ENCODE results near the gene MAPK8. TPM values are rescaled to one million over a fixed set of nuclear protein-coding genes. Genes with fewer than 3 reads are reported as not detected.

MAPK8 gene
- total and polyA plus RNA-seq, 2 of the 4 experiments (the other 2 are of a cell fraction): 41.5 to 54.7 TPM

DNA sequence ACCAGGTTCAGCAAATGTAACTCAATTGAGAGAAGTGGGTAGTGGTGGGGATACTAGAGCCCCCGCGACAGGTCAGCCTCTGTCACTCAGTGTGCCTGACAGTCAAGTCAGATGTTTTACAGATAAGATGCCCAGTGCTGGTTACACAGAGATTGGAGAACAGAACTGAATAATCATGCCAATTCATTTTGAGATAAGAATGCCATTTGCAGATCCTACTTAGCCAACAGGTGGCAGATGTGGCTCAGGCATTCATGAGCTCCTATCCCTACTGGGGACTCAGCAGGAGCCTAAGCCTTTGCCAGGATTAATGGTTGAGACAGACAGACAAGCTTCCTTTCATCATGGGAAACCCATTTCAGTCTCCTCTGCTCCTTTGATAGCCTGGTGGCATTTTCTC lies 137.8 kb downstream of the MAPK8 start:
- H3K23ac ChIP-seq (ENCODE audit: low read depth, low read length): no peak overlapping the region
- intact Hi-C loops (cut with micrococcal nuclease) (loop anchor here (5.0 kb wide), 2 partner anchors 82 to 213 kb away; no protein-coding TSS in a partner anchor), in situ Hi-C loops (cut with MboI; ENCODE audit: low sequenced_read_pairs) (no loop called here), dilution Hi-C loops (cut with HindIII; ENCODE audit: low sequenced_read_pairs, unreplicated experiment) (no loop called here)
- ATAC-seq (ENCODE audit: low read depth) (no peak), DNase-seq (peak; percentile 51)
- H4K5ac ChIP-seq (ENCODE audit: low read depth, low read length): no peak overlapping the region
- no peak overlapping the region for H3K9ac ChIP-seq (ENCODE audit: low read depth, low read length)
- 70% methylated on average over 2 of the region's 2 CpGs; no CpG with 5 or more reads in 1 of the 2 experiments for WGBS, 2 experiments (ENCODE audit: extremely low coverage in 2 of 2, insufficient read length in 1 of 2)
- H2BK5ac ChIP-seq (ENCODE audit: low read depth, low read length, poor library complexity, severe bottlenecking): no peak overlapping the region
- ChIA-PET CTCF (interaction anchor here (0.9 kb wide), 1 partner anchor 12 kb away, joined by 3 read pairs; no protein-coding TSS in a partner anchor), POLR2A (ENCODE audit: unreplicated experiment) (interaction anchor here (0.6 kb wide), 1 partner anchor 212 kb away, joined by 3 read pairs; no protein-coding TSS in a partner anchor)
- H3K4me3 ChIP-seq (ENCODE audit: insufficient read depth, low read depth, low read length): no peak overlapping the region
- H2BK120ac ChIP-seq (ENCODE audit: low read depth, low read length): no peak overlapping the region
- H3K79me1 ChIP-seq (ENCODE audit: low read depth in 1 of 2, low read length in 2 of 2): peaks cover 8 to 47% of the 10 kb centered on the region in 2 experiments; a peak in 3 of 4 replicates
- peak; percentile 21; the same call in 1 of the 2 replicates for TF ChIP-seq SMC3 (IDR thresholded peaks at IDR 0.05; ENCODE audit: low read depth, low read length)
- TF ChIP-seq RAD21 (IDR thresholded peaks at IDR 0.05; ENCODE audit: low read length): peak; percentile 30; the same call in 1 of the 2 replicates
- no peak for TF ChIP-seq NFE2L2 (IDR thresholded peaks at IDR 0.05; ENCODE audit: low read depth, low read length)
- no peak for TF ChIP-seq POLR2A (IDR thresholded peaks at IDR 0.05; ENCODE audit: low read depth, low read length)
- TF ChIP-seq, protein P1, sequence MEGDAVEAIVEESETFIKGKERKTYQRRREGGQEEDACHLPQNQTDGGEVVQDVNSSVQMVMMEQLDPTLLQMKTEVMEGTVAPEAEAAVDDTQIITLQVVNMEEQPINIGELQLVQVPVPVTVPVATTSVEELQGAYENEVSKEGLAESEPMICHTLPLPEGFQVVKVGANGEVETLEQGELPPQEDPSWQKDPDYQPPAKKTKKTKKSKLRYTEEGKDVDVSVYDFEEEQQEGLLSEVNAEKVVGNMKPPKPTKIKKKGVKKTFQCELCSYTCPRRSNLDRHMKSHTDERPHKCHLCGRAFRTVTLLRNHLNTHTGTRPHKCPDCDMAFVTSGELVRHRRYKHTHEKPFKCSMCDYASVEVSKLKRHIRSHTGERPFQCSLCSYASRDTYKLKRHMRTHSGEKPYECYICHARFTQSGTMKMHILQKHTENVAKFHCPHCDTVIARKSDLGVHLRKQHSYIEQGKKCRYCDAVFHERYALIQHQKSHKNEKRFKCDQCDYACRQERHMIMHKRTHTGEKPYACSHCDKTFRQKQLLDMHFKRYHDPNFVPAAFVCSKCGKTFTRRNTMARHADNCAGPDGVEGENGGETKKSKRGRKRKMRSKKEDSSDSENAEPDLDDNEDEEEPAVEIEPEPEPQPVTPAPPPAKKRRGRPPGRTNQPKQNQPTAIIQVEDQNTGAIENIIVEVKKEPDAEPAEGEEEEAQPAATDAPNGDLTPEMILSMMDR (conservative IDR thresholded peaks at IDR 0.05; ENCODE audit: low read depth, low read length): peak; percentile 33
- TF ChIP-seq, protein P2, sequence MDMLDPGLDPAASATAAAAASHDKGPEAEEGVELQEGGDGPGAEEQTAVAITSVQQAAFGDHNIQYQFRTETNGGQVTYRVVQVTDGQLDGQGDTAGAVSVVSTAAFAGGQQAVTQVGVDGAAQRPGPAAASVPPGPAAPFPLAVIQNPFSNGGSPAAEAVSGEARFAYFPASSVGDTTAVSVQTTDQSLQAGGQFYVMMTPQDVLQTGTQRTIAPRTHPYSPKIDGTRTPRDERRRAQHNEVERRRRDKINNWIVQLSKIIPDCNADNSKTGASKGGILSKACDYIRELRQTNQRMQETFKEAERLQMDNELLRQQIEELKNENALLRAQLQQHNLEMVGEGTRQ (IDR thresholded peaks at IDR 0.05; ENCODE audit: low read depth, low read length): no peak
- TF ChIP-seq FOS (IDR thresholded peaks at IDR 0.05; ENCODE audit: low read depth, low read length): no peak
- TF ChIP-seq RFX5 (IDR thresholded peaks at IDR 0.05; ENCODE audit: low read depth, low read length): no peak
- TF ChIP-seq MAZ (IDR thresholded peaks at IDR 0.05; ENCODE audit: borderline replicate concordance, low read depth, low read length): no peak
- no peak for TF ChIP-seq BHLHE40 (IDR thresholded peaks at IDR 0.05; ENCODE audit: low read depth, low read length)
- no peak for TF ChIP-seq MXI1 (IDR thresholded peaks at IDR 0.05; ENCODE audit: borderline replicate concordance, low read depth, low read length)
- no peak for TF ChIP-seq RCOR1 (IDR thresholded peaks at IDR 0.05; ENCODE audit: insufficient replicate concordance, low read length)
- TF ChIP-seq CEBPB (IDR thresholded peaks at IDR 0.05; ENCODE audit: low read depth, low read length): no peak
- TF ChIP-seq CHD1 (IDR thresholded peaks at IDR 0.05; ENCODE audit: low read depth, low read length): no peak
- TF ChIP-seq, protein P3, sequence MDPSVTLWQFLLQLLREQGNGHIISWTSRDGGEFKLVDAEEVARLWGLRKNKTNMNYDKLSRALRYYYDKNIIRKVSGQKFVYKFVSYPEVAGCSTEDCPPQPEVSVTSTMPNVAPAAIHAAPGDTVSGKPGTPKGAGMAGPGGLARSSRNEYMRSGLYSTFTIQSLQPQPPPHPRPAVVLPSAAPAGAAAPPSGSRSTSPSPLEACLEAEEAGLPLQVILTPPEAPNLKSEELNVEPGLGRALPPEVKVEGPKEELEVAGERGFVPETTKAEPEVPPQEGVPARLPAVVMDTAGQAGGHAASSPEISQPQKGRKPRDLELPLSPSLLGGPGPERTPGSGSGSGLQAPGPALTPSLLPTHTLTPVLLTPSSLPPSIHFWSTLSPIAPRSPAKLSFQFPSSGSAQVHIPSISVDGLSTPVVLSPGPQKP (IDR thresholded peaks at IDR 0.05; ENCODE audit: borderline replicate concordance, low read depth, low read length): no peak
- TF ChIP-seq MAFK (IDR thresholded peaks at IDR 0.05; ENCODE audit: low read depth, low read length): no peak
- H4K91ac ChIP-seq (ENCODE audit: insufficient read depth, low read depth, low read length): no peak overlapping the region
- H3K27me3 ChIP-seq (ENCODE audit: control insufficient read depth, insufficient read depth, low read length): no peaks in the 10 kb centered on the region
- no peak overlapping the region for H3K4me2 ChIP-seq (ENCODE audit: low read depth, low read length)
- peaks cover 35% of the 10 kb centered on the region for H3K9me1 ChIP-seq (ENCODE audit: insufficient read depth, low read length)
- no TSS peak for BruUV-seq (replicated peaks)
- H3K18ac ChIP-seq (ENCODE audit: low read depth, low read length): no peak overlapping the region
- no peak overlapping the region for H3K14ac ChIP-seq (replicated peaks; ENCODE audit: low read depth, low read length)
- no peak overlapping the region for H3K27ac ChIP-seq (ENCODE audit: insufficient read depth, low read length)
- peaks cover 11% of the 10 kb centered on the region for H3K4me1 ChIP-seq (ENCODE audit: control insufficient read depth, insufficient read depth, low read length)
- no peak overlapping the region for H2BK20ac ChIP-seq (ENCODE audit: low read depth, low read length)
- no peak overlapping the region for H2AFZ ChIP-seq (replicated peaks; ENCODE audit: low read length, poor library complexity)
- H3K4ac ChIP-seq (ENCODE audit: low read depth, low read length): no peak overlapping the region
- no peak overlapping the region for H2AK5ac ChIP-seq (ENCODE audit: low read depth, low read length)
- no peak overlapping the region for H2AK9ac ChIP-seq (replicated peaks; ENCODE audit: low read depth, low read length, poor library complexity)
- H4K8ac ChIP-seq (ENCODE audit: low read depth in 2 of 2, low read length in 2 of 2): no peak overlapping the region
- no peak overlapping the region for H3K56ac ChIP-seq (ENCODE audit: extremely low read depth, insufficient read depth, low read length)
- no peak overlapping the region for H2BK15ac ChIP-seq (ENCODE audit: low read depth, low read length)
- H4K20me1 ChIP-seq (ENCODE audit: insufficient read depth, low read length): peaks cover 27% of the 10 kb centered on the region
- H3K9me3 ChIP-seq (ENCODE audit: control insufficient read depth, insufficient read depth, low read length): no peaks in the 10 kb centered on the region
- H3K36me3 ChIP-seq (ENCODE audit: control insufficient read depth, insufficient read depth, low read length): peaks cover 3% of the 10 kb centered on the region; the same call in 1 of the 2 replicates

Measured in IMR-90 (cell line).